Osteoblast (primary cell): Measurements from ENCODE around the gene S100A7. TPM values are rescaled to one million over a fixed set of nuclear protein-coding genes. Genes with fewer than 3 reads are reported as not detected.

Experiments used
- DNase-seq: peaks from one replicate; pipeline ENCODE4 v3.0.0; 2011; ENCODE audit warnings: low spot score, mixed read lengths; ENCODE audit not compliant: insufficient read length; ENCODE audit errors: missing footprints
- H2AFZ ChIP-seq: 2 replicates; pipeline ENCODE4 v1.6.0; 2011; ENCODE audit warnings: mild to moderate bottlenecking, low read length
- H3K27ac ChIP-seq: 2 replicates; pipeline ENCODE4 v1.5.1; 2011; ENCODE audit warnings: mild to moderate bottlenecking, low read depth, low read length, moderate library complexity
- H3K27me3 ChIP-seq: 2 replicates; pipeline ENCODE4 v1.6.0; 2012; ENCODE audit warnings: mild to moderate bottlenecking, control low read depth, inconsistent platforms, low read length, moderate library complexity; ENCODE audit not compliant: insufficient read depth
- H3K36me3 ChIP-seq: 2 replicates; pipeline ENCODE4 v1.5.1; 2011; ENCODE audit warnings: mild to moderate bottlenecking, low read length, control low read depth, moderate library complexity; ENCODE audit not compliant: insufficient read depth
- H3K4me1 ChIP-seq: 2 replicates; pipeline ENCODE4 v1.5.1; 2011; ENCODE audit warnings: mild to moderate bottlenecking, low read length, control low read depth, moderate library complexity; ENCODE audit not compliant: insufficient read depth
- H3K4me2 ChIP-seq: 2 replicates; pipeline ENCODE4 v1.6.0; 2011; ENCODE audit warnings: mild to moderate bottlenecking, low read length; ENCODE audit not compliant: insufficient read depth
- H3K4me3 ChIP-seq: fragments of 200-600 bp; sonication (generic); 3 replicates; pipeline ENCODE4 v1.5.1; 2012; ENCODE audit warnings: mild to moderate bottlenecking, low read length, inconsistent platforms; ENCODE audit not compliant: insufficient read depth
- H3K79me2 ChIP-seq: 2 replicates; pipeline ENCODE4 v1.6.0; 2012; ENCODE audit warnings: mild to moderate bottlenecking, low read length, control low read depth, inconsistent platforms; ENCODE audit not compliant: insufficient read depth
- H3K9me3 ChIP-seq: 2 replicates; pipeline ENCODE4 v1.5.1; 2011; ENCODE audit warnings: low read depth, low read length, control low read depth
- H4K20me1 ChIP-seq: 2 replicates; pipeline ENCODE4 v1.6.0; 2012; ENCODE audit warnings: mild to moderate bottlenecking, low read length, control low read depth; ENCODE audit not compliant: insufficient read depth
- total RNA-seq: library from RNA; depleted of rRNA; stranded (reverse); fragments of >200 nt; gene quantifications from 2 replicates; pipeline ENCODE4 v1.2.3, GENCODE V29; 2012
- TF ChIP-seq, protein P1 (sequence below): IDR thresholded peaks from 2 replicates; pipeline ENCODE4 v1.5.1; 2011; ENCODE audit warnings: mild to moderate bottlenecking, low read depth, low read length, moderate library complexity; ENCODE audit errors: extremely low read depth

The S100A7 gene
- total RNA-seq, 1 donor = not detected

DNA sequence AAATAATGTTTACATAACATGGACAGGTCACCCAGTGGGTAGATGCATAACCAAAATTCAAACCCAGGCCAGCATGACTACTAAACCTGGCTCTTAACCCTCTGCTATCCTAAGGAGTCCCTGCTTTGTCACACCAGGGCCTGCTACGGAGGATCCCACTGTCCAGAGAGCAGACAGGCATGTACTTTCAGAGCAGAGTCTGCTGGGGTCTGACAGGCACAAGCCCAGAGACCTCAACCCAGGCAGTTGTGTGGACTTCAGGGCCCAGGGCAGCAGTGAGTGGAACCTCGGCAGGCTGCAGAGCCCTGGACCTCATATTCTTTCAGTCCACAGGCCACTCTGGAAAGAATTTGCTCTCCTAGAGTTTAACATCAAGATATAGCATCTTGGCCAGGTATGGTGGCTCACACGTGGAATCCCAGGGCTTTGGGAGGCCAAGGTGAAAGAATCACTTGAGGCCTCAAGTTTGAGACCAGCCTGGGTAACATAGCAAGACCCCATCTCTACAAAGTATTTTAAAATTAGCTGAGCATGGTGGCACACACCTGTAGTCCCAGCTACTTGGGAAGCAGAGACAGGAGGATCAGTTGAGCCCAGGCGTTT lies 16.1 kb upstream of the S100A7 start:
- no peak overlapping the region for H2AFZ ChIP-seq
- TF ChIP-seq, protein P1, sequence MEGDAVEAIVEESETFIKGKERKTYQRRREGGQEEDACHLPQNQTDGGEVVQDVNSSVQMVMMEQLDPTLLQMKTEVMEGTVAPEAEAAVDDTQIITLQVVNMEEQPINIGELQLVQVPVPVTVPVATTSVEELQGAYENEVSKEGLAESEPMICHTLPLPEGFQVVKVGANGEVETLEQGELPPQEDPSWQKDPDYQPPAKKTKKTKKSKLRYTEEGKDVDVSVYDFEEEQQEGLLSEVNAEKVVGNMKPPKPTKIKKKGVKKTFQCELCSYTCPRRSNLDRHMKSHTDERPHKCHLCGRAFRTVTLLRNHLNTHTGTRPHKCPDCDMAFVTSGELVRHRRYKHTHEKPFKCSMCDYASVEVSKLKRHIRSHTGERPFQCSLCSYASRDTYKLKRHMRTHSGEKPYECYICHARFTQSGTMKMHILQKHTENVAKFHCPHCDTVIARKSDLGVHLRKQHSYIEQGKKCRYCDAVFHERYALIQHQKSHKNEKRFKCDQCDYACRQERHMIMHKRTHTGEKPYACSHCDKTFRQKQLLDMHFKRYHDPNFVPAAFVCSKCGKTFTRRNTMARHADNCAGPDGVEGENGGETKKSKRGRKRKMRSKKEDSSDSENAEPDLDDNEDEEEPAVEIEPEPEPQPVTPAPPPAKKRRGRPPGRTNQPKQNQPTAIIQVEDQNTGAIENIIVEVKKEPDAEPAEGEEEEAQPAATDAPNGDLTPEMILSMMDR = no peak
- DNase-seq = no peak
- H3K4me3 ChIP-seq = no peak overlapping the region
- H3K27me3 ChIP-seq = peaks cover 31% of the 10 kb centered on the region
- no peaks in the 10 kb centered on the region for H3K36me3 ChIP-seq
- H3K79me2 ChIP-seq = no peaks in the 10 kb centered on the region
- H3K4me2 ChIP-seq = no peak overlapping the region
- H3K4me1 ChIP-seq = no peaks in the 10 kb centered on the region
- no peaks in the 10 kb centered on the region for H4K20me1 ChIP-seq
- no peak overlapping the region for H3K27ac ChIP-seq
- no peaks in the 10 kb centered on the region for H3K9me3 ChIP-seq

DNA sequence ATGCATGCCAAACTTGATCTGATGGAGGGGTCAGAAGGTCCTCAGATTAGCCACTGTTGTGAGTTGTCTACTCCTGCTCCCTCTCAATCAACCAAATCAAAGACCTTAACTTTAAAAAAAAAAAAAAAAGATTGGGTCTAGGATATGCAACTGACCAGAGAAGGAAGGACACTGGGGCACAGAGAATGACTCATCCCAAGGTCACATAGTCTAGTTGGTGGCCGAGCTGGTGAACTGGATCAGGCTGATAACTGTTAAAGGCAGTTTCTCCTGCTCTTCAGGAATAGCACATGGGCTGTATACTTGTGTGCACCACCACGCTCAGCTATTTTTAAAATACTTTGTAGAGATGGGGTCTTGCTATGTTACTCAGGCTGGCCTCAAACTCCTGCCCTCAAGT lies 14.8 kb upstream of the S100A7 start:
- TF ChIP-seq, protein P1 = no peak
- no peak overlapping the region for H3K27ac ChIP-seq
- DNase-seq = no peak

DNA sequence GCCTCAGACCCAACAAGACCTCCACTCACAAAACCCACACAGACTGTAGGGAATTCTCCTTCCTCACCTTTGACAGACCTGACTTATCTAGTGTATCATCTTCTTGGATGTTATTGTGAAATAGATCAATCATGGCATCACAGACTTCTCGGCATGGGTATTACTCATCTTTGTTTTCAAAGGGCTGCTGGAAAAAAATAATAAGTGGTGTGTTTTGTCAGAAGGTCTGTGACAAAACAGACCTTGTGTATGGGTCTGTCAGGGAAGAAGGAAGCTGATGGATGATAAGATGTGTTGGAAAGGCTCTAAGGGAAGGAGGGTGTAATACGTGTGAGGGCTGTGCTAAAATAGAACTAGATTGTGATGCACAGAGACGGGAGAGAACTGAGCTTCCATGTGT lies 13.9 kb upstream of the S100A7 start:
- no peak for DNase-seq

More for the DNA sequence above, 14.8 kb upstream of the S100A7 start:
- Histone ChIP-seq H3K4me2 (no peak overlapping the region), H3K36me3 (no peaks in the 10 kb centered on the region), H3K4me1 (peaks cover 6% of the 10 kb centered on the region), H3K4me3 (no peak overlapping the region), H3K9me3 (peaks cover 3% of the 10 kb centered on the region), H3K27me3 (peaks cover 21% of the 10 kb centered on the region), H4K20me1 (no peaks in the 10 kb centered on the region), H2AFZ (no peak overlapping the region), H3K79me2 (no peaks in the 10 kb centered on the region)

DNA sequence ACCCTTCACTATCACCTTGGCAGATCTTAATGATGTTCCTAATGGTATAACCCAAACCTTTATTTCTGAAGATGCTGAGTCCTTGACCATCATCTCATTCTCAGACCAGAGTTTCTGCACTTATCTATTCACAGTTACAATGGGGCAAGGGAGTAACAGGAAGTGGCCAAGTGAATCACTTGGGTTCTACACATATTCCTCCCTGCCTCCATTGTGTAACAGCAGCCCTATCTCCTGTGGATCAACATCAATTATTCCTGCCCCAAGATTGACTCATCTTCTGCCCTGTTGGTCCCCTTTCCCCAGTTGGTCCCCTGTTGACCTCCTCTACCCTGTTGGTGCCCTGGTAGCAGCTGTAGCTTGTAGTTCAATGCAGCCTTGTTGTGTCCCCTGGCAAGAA lies 10.3 kb upstream of the S100A7 start:
- H3K27ac ChIP-seq = no peak overlapping the region
- no peak overlapping the region for H3K4me2 ChIP-seq
- H4K20me1 ChIP-seq = no peaks in the 10 kb centered on the region
- H3K79me2 ChIP-seq = no peaks in the 10 kb centered on the region
- DNase-seq = peak; percentile 29
- TF ChIP-seq, protein P1 = no peak
- peaks cover 20% of the 10 kb centered on the region for H3K4me1 ChIP-seq
- no peak overlapping the region for H2AFZ ChIP-seq
- no peak overlapping the region for H3K4me3 ChIP-seq
- no peaks in the 10 kb centered on the region for H3K27me3 ChIP-seq
- no peaks in the 10 kb centered on the region for H3K36me3 ChIP-seq
- H3K9me3 ChIP-seq = peaks cover 3% of the 10 kb centered on the region

More for the DNA sequence above, 13.9 kb upstream of the S100A7 start:
- H3K4me2 ChIP-seq = no peak overlapping the region
- no peaks in the 10 kb centered on the region for H3K79me2 ChIP-seq
- no peaks in the 10 kb centered on the region for H3K36me3 ChIP-seq
- TF ChIP-seq, protein P1 = no peak
- peaks cover 13% of the 10 kb centered on the region for H3K27me3 ChIP-seq
- H2AFZ ChIP-seq = no peak overlapping the region
- H3K27ac ChIP-seq = no peak overlapping the region
- H3K4me1 ChIP-seq = peaks cover 6% of the 10 kb centered on the region
- H4K20me1 ChIP-seq = no peaks in the 10 kb centered on the region
- peaks cover 3% of the 10 kb centered on the region for H3K9me3 ChIP-seq
- no peak overlapping the region for H3K4me3 ChIP-seq
